ENCODE measurements around the gene SYT8.

Gene SYT8

DNA sequence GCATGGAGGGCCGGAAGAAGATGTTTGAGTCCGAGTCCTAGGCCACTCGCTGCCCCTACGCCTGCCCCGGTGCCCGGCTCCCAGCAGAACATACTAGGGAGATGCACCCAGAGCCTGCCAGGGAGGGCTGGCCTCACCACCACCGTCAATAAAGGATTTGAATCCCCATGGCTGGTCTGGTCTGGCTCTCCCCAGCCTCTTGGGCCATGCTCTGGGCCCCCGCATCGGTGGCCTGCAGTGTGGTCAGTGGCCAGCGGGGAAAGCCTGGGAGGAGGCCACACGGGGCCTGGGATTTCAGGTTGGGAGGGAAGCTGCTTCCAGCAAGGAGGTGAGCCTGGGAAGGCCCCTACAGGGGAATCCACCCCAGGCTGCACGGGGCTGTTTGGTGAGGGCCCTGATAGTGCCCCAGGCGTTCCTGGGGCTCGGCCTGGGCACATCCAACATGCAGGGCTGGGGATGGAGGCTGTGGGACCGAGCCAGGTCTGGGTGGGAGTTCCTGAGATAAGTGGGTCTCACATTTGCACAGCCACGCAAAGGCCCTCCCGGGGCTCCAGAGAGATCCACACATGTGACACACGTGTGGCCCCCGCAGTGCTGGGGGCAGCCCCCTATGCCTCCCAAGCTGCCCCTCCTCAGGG is 6.8 kb downstream of the SYT8 start:
- no peak for FAIRE-seq
- no peak for DNase-seq (ENCODE audit: insufficient read length, low spot score)
- no peak for TF ChIP-seq POLR2A (IDR thresholded peaks at IDR 0.05; ENCODE audit: low read depth, low read length)

DNA sequence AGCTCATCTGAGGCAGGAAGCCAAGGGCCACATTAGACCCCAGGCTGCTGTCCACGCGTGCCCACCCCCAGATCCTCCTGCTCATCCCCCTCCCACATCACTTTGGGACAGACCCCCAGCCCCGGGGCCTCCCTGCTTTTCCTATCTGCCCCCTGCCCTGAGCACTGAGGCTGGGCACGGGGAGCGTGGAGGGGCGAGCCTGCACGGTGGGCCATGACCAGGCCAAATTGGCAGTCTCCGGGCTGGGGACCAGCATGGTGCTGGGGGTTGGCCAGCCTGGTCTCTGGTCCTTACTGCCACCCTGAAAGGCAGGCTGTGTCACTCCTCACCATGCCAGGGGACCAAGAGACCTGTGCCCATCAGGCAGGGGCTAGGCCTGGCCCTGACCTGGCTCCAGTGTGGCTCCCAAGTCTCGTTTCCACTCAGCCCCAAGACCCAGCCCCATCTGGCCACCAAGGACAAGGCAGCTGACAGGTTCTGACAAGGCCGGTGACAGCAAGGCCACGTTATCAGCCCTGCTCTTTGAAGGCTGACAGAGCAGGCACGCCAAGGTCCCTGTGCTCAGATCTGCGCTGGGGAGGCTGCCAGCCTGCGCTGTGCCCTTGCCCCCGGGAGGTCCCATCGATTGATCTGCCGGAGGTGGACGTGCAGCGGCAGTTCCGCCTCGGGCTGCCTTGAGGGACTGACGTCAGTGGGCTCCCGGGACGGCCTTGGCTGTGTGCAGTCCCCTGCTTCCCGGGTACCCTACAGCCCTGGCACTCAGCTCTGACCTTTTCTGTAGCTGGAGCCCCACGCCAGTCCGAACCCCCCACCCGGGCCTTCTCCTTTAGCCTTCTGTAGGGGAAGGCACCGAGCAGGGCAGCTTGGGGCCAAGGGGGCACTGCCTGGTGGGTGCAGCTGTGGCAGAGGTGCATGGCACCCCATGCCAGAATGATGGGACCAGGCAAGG is 7.6 kb downstream of the SYT8 start:
- DNase-seq (ENCODE audit: insufficient read length, low spot score) (no peak), FAIRE-seq (no peak)
- no peak for TF ChIP-seq POLR2A (IDR thresholded peaks at IDR 0.05; ENCODE audit: low read depth, low read length)

DNA sequence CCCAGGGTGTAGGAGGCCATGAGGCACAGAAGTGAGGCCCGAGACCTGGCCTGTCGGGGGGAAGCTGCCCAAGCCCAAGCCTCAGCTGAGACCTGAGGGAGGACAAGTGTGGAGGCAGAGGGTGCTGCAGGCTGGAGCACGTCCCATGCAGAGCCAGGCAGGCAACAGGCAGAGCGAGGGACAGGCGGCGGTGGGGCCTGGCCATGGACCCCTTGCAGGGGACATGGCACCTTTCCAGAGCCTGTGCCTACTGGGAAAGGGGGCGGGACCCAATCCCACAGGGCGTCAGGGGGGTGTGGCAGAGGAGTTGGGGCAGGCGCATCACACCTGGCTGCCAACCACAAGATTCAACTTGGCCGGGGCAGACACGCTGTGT is 8.3 kb downstream of the SYT8 start:
- DNase-seq (ENCODE audit: insufficient read length, low spot score) (no peak), FAIRE-seq (no peak)
- no peak for TF ChIP-seq POLR2A (IDR thresholded peaks at IDR 0.05; ENCODE audit: low read depth, low read length)

DNA sequence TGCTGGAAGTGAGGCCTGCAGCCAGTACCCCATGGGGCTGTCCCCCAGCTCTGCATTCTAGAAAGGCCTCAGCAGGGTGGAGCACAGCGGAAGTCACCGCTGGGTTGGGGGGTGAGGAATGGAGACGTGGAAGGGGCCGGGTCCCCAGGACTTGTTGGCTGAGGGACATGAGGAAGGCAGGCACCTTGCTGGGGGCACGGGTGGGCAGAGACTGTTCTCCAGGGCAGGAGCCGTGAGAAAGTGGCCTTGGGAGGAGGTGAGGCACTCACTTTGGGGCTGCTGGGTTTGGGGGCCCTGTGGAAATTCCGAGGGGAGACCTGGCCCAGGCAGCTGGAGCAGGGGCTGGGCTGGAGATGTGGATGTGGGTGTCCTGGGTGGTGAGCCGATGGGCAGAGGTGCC is 9.0 kb downstream of the SYT8 start:
- no peak for TF ChIP-seq POLR2A (IDR thresholded peaks at IDR 0.05; ENCODE audit: low read depth, low read length)
- DNase-seq (ENCODE audit: insufficient read length, low spot score): no peak
- FAIRE-seq: no peak

DNA sequence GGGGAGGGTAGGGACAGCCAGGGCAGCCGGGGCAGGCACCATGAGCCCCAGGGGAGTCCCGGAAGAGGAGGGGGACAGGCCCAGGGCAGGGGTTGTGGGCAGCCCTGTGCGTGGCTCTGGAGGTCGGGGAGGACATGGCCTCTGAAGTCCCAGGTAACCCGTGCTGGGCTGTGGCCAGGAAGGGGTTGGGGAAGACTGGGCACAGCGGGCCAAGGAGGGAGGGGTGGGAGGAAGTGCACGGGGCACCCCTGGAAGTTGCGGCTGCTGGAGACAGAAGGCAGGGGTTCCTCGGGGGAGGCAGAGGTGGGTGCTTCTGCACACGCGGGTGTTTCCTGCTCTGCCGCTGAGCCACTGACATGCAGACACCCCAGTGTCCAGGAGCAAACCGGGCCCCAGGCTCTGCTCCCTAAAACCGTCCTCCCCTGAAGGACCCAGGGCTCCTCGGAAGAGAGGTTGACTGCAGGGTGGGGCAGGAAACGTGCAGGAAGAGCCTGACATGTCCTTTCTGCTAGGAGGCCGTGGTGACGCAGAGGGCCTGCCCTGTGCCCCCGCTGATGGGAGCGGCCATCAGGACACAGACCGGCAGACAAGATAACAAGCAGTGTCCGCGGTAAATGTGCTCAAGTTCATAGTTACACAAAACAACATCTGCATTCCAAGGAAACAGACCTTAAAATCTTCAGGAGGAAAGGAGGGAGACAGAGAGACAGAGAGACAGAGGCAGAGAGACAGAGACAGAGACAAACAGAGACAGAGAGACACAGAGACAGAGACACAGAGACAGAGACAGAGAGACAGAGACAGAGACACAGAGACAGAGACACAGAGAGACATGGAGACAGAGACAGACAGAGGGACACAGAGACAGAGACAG is 9.7 kb downstream of the SYT8 start:
- no peak for TF ChIP-seq POLR2A (IDR thresholded peaks at IDR 0.05; ENCODE audit: low read depth, low read length)
- FAIRE-seq: no peak
- DNase-seq (ENCODE audit: insufficient read length, low spot score): no peak

DNA sequence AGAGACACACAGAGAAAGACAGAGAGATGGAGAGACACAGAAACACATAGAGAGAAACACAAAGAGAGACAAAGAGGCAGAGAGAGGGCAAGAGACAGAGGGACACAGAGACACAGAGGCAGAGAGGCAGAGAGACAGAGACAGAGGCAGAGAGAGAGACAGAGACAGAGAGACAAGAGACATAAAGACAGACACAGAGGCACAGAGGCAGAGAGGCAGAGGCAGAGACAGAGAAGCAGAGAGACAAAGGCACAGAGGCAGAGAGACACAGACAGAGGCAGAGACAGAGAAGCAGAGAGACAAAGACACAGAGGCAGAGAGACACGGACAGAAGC is 10.3 kb downstream of the SYT8 start:
- TF ChIP-seq POLR2A (IDR thresholded peaks at IDR 0.05; ENCODE audit: low read depth, low read length): no peak
- FAIRE-seq: no peak
- no peak for DNase-seq (ENCODE audit: insufficient read length, low spot score)

DNA sequence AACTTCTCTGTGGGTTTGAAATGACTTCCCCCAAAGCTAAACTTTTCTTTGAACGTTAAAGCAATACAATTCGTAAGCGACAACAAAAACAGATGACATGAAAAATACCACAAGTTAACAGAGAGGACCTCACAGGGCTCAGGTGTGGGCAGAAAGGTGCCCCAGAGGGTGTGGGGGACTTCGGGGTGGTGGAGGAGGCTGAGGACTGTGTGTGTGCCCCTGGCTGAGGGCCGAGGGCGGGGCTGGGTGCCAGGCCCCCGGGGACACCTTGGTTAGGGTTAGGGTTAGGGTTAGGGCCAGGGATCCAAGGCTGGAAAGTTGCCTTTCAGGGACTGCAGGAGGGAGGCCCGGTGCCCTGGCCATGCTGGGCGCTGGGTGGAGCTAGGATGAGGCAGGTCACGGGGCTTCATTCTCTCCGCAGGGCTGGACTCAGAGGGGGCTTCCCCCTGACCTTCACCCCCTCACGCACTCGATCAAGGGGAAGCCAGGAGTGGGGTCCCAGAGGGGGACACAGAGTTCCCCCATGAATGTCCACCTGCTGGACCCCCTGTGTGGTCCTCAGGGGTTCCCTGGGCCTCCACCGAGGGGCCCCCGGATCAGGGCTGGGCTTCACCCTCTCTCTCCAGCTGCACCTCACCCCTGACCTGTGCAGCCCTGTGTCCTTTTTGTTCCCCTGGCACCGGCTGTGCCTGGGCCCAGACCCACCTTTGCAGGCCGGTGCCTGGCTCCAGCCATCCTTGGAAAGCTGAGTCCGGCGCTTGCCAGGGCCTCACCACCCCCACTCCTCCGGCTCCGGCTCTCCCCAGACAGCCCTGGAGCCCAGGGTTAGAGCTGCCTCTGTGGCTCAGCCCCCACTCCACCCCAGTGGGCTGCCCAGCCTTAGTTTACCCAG is 11.0 kb downstream of the SYT8 start:
- DNase-seq (ENCODE audit: insufficient read length, low spot score): no peak
- TF ChIP-seq POLR2A (IDR thresholded peaks at IDR 0.05; ENCODE audit: low read depth, low read length): no peak
- no peak for FAIRE-seq

DNA sequence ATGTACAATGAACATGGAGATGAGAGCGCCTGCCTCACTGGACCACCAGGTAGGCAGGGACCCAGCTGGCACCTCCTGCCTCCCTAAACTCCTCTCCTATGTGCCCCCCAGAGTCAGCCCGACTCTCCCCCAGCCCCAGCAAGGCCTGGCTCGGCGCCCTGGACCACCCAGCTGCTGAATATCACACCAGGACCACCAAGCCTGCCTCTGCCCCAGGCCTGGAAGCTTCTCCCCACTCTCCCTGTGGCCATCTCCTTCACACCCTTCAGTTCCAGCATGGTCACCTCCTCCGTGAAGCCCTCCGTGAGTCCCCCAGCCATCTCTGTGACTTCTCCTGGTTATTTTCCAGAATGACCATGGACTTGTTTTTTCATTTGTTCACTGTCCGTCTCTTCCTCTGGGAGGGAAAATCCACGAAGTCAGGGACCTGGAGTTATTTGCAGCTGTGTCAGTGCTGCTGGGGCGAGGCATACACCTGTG is 11.7 kb downstream of the SYT8 start:
- DNase-seq (ENCODE audit: insufficient read length, low spot score) (no peak), FAIRE-seq (no peak)
- no peak for TF ChIP-seq POLR2A (IDR thresholded peaks at IDR 0.05; ENCODE audit: low read depth, low read length)

DNA sequence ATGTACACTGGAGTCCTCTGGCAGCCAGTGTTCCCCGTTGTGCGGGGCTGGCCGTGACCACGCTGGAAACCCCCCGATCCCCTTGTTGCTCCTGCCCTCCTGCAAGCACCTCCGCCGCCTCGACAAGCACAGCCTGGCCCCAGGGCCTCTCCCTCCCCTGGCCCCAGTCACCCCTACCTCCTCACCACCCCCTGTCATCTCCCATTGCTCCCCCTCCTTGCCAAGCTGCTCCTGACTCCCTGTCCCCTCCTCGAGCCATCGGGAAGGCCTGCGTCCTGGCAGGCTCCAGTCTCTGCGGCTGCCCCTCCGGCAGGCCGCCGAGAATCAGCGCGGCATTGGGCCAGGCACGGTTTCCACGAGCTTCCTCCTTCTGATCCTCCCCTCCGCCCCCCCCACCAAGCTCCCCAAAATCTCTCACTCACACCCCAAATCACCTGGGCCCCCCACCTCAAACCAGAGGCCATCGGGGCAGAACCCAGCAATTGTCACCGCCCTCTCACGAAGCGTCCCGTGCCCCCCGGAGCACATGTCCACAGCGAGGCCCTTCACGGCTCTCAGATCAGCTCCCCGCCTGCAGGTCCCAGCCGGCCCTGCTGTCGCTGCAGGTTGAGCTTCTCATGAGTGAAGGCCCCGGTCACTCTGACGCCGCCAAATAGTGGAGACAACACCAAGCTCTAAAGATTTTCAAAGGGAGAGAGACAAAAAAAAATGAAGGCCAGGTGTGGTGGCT is 12.4 kb downstream of the SYT8 start:
- TF ChIP-seq POLR2A (IDR thresholded peaks at IDR 0.05; ENCODE audit: low read depth, low read length): no peak
- DNase-seq (ENCODE audit: insufficient read length, low spot score): no peak
- no peak for FAIRE-seq

DNA sequence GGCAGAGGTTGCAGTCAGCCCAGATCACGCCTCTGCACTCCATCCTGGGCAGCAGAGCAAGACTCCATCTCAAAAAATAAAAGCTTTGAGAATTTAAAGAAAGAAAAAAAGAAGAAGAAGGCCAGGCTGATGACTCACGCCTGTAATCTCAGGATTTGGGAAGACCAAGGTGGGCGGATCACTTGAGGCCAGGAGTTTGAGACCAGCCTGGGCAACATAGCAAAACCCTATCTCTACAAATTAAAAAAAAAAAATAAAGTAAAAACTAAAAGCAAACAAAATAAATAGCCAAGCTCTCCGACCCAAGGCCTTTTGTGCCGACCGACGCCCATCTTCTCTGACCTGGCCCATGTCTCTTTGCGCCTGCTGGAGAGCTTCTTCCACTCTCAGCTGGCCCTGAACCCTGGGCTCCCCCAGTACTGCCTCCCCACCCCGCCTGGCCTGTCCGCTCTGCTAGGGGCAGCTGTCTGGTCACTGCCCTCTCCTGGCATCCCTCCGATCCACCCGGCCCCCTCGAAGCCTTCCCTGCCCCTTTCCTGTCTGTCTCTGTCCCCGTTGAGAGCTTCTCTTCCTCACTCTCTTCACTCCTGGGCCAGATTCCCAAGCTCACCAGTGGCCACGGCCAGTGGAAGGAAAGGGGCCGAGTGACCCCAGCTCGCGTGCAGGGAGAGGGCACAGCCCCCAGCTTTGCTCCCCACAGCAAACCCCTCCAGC is 13.3 kb downstream of the SYT8 start:
- TF ChIP-seq POLR2A (IDR thresholded peaks at IDR 0.05; ENCODE audit: low read depth, low read length): no peak
- DNase-seq (ENCODE audit: insufficient read length, low spot score) (no peak), FAIRE-seq (no peak)

DNA sequence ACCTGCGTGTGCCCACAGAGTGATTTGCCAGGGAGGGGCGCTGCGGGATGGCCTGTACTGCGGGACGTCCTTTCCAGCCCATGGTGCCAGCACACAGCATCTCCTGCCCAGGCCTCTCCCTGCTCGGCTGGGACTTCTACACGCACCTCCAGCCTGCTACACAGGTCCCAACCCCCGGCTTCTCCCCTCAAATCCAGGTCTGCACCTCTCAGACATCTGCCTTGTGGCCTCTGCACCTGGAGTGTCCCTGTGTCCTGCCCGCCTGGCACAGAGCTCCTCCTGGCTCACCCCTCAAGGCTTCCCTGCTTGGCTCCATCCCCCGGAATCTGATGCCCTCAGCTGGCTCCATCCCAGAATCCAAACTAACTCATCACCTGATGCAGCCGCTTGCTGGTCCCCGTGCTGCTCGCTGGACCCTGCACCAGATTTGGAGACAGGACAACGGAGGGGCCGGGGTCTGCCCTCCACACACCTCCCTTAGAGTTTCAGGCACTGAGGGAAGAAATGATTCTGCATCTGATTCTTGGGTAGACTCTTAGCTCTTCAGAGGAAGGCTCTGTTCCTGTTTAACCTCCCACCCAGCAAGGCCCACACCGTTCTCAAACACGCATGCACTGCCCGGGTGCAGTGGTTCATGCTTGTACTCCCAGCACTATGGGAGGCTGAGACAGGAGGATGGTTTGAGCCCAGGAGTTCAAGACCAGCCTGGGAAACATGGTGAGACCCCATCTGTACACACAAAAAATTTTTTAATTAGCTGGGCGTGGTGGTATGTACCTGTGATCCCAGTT is 14.0 kb downstream of the SYT8 start:
- FAIRE-seq (no peak), DNase-seq (ENCODE audit: insufficient read length, low spot score) (no peak)
- TF ChIP-seq POLR2A (IDR thresholded peaks at IDR 0.05; ENCODE audit: low read depth, low read length): no peak
